H1 (cell line): ENCODE measurements around the gene BACE2. TPM values are rescaled to one million over a fixed set of nuclear protein-coding genes. Genes with fewer than 3 reads are reported as not detected.

Experiments
- CHD7 ChIP-seq: fragments of 300-600 bp; sonication (generic); IDR thresholded peaks from 2 replicates; pipeline ENCODE4 v1.7.1; 2012; ENCODE audit warnings: low read length, moderate library complexity, mild to moderate bottlenecking, inconsistent platforms; ENCODE audit not compliant: insufficient replicate concordance
- SP1 ChIP-seq: IDR thresholded peaks from 2 replicates; pipeline ENCODE4 v1.6.1; 2011; ENCODE audit warnings: low read depth, low read length
- ZNF274 ChIP-seq: IDR thresholded peaks from 2 replicates; pipeline ENCODE4 v1.7.0; 2012; ENCODE audit warnings: low read length, borderline replicate concordance; ENCODE audit errors: extremely low read depth
- polyA plus RNA-seq, 7 experiments: library from polyadenylated mRNA; depleted of rRNA in 3 of 7; stranded (reverse) in 5 of 7; unstranded in 2 of 7; fragments of >200 nt in 5 of 7; fragments of 200-250 nt in 2 of 7; gene quantifications; 1 replicate in 5 of 7; 2 replicates in 1 of 7; 4 replicates in 1 of 7; pipeline versions ENCODE4 v1.2.1 to v1.2.3, GENCODE V29; 2011 to 2013; ENCODE audit warnings: missing spikeins in 2 of 7, mixed read lengths in 2 of 7
- total RNA-seq: library from RNA; stranded (reverse); fragmentation: NEBNext Ultra II Directional; extraction: Animal tissue kit (Norgen Biotek cat#: 25700); gene quantifications from 2 replicates; pipeline ENCODE4 v1.2.1, GENCODE V29; 2021

The BACE2 gene
- total and polyA plus RNA-seq, 2 of the 8 experiments (the other 6 are each of a cell fraction or from before 2014, with no cell fraction given) = 8.1 to 10.9 TPM

GRCh38 chr21:41251961-41252642 lies 84.1 kb downstream of the BACE2 start (continued):
- TF ChIP-seq CHD7 = no peak
- no peak for TF ChIP-seq SP1
- no peak for TF ChIP-seq ZNF274
